IMR-90 (cell line): ENCODE data around the gene VPS37B. TPM values are rescaled to one million over a fixed set of nuclear protein-coding genes. Genes with fewer than 3 reads are reported as not detected.

ENCODE experiments used
- ATAC-seq: fragments of 200-7000 bp; cut with Tn5 transposase; 2 replicates; pipeline ENCODE4 v1.9.1; 2020; ENCODE audit warnings: low read depth, mild to moderate bottlenecking, moderate library complexity
- BruUV-seq: library from RNA; stranded (reverse); fragments of 400-500 nt; replicated peaks from 2 replicates; lab custom pipeline; 2021; lab: Mats Ljungman, UMichigan
- CTCF ChIA-PET: fragments of 300-600 bp; formaldehyde crosslinking; extraction: SDS; loops from one replicate; lab custom pipeline; 2021; ENCODE audit warnings: antibody characterized with exemption; lab: Yijun Ruan, JAX
- POLR2A ChIA-PET: fragments of 300-600 bp; sonication (Branson Sonifier 250); formaldehyde crosslinking; loops from one replicate; lab custom pipeline; 2022; ENCODE audit warnings: antibody characterized with exemption; ENCODE audit not compliant: unreplicated experiment; lab: Charles Lee
- DNase-seq: peaks from one replicate; pipeline ENCODE4 v3.0.0; 2013
- H2AFZ ChIP-seq: replicated peaks from 2 replicates; pipeline ENCODE3; 2013; ENCODE audit warnings: low read length, mild to moderate bottlenecking; ENCODE audit not compliant: poor library complexity
- H2AK5ac ChIP-seq: 2 replicates; pipeline ENCODE4 v1.6.1; 2013; ENCODE audit warnings: low read depth, low read length, inconsistent platforms
- H2AK9ac ChIP-seq: replicated peaks from 2 replicates; pipeline ENCODE3; 2013; ENCODE audit warnings: mild to moderate bottlenecking, low read depth, low read length, moderate library complexity; ENCODE audit not compliant: poor library complexity
- H2BK120ac ChIP-seq: 2 replicates; pipeline ENCODE4 v1.6.1; 2013; ENCODE audit warnings: low read depth, low read length, inconsistent platforms
- H2BK15ac ChIP-seq: 3 replicates; pipeline ENCODE4 v1.6.1; 2013; ENCODE audit warnings: low read depth, low read length, inconsistent platforms
- H2BK20ac ChIP-seq: 2 replicates; pipeline ENCODE4 v1.6.1; 2013; ENCODE audit warnings: low read depth, mild to moderate bottlenecking, inconsistent platforms, low read length, moderate library complexity
- H2BK5ac ChIP-seq: 2 replicates; pipeline ENCODE4 v1.6.1; 2013; ENCODE audit warnings: mild to moderate bottlenecking, low read depth, low read length, inconsistent platforms; ENCODE audit not compliant: poor library complexity, severe bottlenecking
- H3K14ac ChIP-seq: replicated peaks from 2 replicates; pipeline ENCODE4 v1.6.1; 2013; ENCODE audit warnings: low read depth, low read length, inconsistent platforms
- H3K18ac ChIP-seq: 2 replicates; pipeline ENCODE4 v1.6.1; 2013; ENCODE audit warnings: low read depth, low read length, control low read depth
- H3K23ac ChIP-seq: 2 replicates; pipeline ENCODE4 v1.6.1; 2013; ENCODE audit warnings: low read depth, low read length, inconsistent platforms
- H3K27ac ChIP-seq: 2 replicates; pipeline ENCODE4 v1.5.1; 2013; ENCODE audit warnings: mild to moderate bottlenecking, control low read depth, low read length; ENCODE audit not compliant: insufficient read depth
- H3K27me3 ChIP-seq: 2 replicates; pipeline ENCODE4 v1.6.1; 2013; ENCODE audit warnings: low read length; ENCODE audit not compliant: control insufficient read depth, insufficient read depth
- H3K36me3 ChIP-seq: 2 replicates; pipeline ENCODE4 v1.6.1; 2013; ENCODE audit warnings: low read length, mixed read lengths; ENCODE audit not compliant: control insufficient read depth, insufficient read depth
- H3K4ac ChIP-seq: 2 replicates; pipeline ENCODE4 v1.6.1; 2013; ENCODE audit warnings: low read depth, low read length, inconsistent platforms
- H3K4me1 ChIP-seq: 2 replicates; pipeline ENCODE4 v1.6.1; 2013; ENCODE audit warnings: low read length, mixed read lengths; ENCODE audit not compliant: control insufficient read depth, insufficient read depth
- H3K4me2 ChIP-seq: 2 replicates; pipeline ENCODE4 v1.6.1; 2013; ENCODE audit warnings: low read depth, mild to moderate bottlenecking, control low read depth, low read length, moderate library complexity
- H3K4me3 ChIP-seq: 2 replicates; pipeline ENCODE4 v1.5.1; 2013; ENCODE audit warnings: low read depth, mild to moderate bottlenecking, control low read depth, low read length, moderate library complexity; ENCODE audit not compliant: insufficient read depth
- H3K56ac ChIP-seq: 2 replicates; pipeline ENCODE4 v1.6.1; 2013; ENCODE audit warnings: low read length, inconsistent platforms; ENCODE audit not compliant: insufficient read depth; ENCODE audit errors: extremely low read depth
- H3K79me1 ChIP-seq, 2 experiments: 2 replicates each; pipeline ENCODE4 v1.6.1; 2013; ENCODE audit warnings: low read length in 2 of 2, inconsistent platforms in 1 of 2, low read depth in 1 of 2
- H3K9ac ChIP-seq: 2 replicates; pipeline ENCODE4 v1.6.1; 2013; ENCODE audit warnings: low read depth, low read length, control low read depth
- H3K9me1 ChIP-seq: 2 replicates; pipeline ENCODE4 v1.6.1; 2013; ENCODE audit warnings: low read length, inconsistent platforms; ENCODE audit not compliant: insufficient read depth
- H3K9me3 ChIP-seq: 2 replicates; pipeline ENCODE4 v1.6.1; 2013; ENCODE audit warnings: low read length; ENCODE audit not compliant: control insufficient read depth, insufficient read depth
- H4K20me1 ChIP-seq: 2 replicates; pipeline ENCODE4 v1.6.1; 2013; ENCODE audit warnings: low read length, inconsistent platforms; ENCODE audit not compliant: insufficient read depth
- H4K5ac ChIP-seq: 2 replicates; pipeline ENCODE4 v1.6.1; 2013; ENCODE audit warnings: mild to moderate bottlenecking, low read depth, low read length, control low read depth
- H4K8ac ChIP-seq, 2 experiments: 2 replicates each; pipeline ENCODE4 v1.6.1; 2013; ENCODE audit warnings: low read depth in 2 of 2, low read length in 2 of 2, control low read depth in 1 of 2, inconsistent platforms in 1 of 2
- H4K91ac ChIP-seq: 2 replicates; pipeline ENCODE4 v1.6.1; 2013; ENCODE audit warnings: low read depth, low read length, inconsistent platforms; ENCODE audit not compliant: insufficient read depth
- BHLHE40 ChIP-seq: fragments of 150-350 bp; IDR thresholded peaks from 2 replicates; pipeline ENCODE4 v1.6.1; 2016; ENCODE audit warnings: mild to moderate bottlenecking, low read depth, low read length
- CHD1 ChIP-seq: IDR thresholded peaks from 2 replicates; pipeline ENCODE4 v1.6.1; 2012; ENCODE audit warnings: low read depth, low read length, improper control_type of control experiment
- FOS ChIP-seq: fragments of 150-350 bp; IDR thresholded peaks from 2 replicates; pipeline ENCODE4 v1.6.1; 2016; ENCODE audit warnings: low read depth, low read length
- MAFK ChIP-seq: IDR thresholded peaks from 2 replicates; pipeline ENCODE4 v1.6.1; 2012; ENCODE audit warnings: low read depth, low read length, improper control_type of control experiment
- MAZ ChIP-seq: IDR thresholded peaks from 2 replicates; pipeline ENCODE4 v1.6.1; 2012; ENCODE audit warnings: low read depth, mild to moderate bottlenecking, low read length, improper control_type of control experiment, moderate library complexity, borderline replicate concordance
- POLR2A ChIP-seq: IDR thresholded peaks from 2 replicates; pipeline ENCODE4 v1.6.1; 2012; ENCODE audit warnings: mild to moderate bottlenecking, low read depth, low read length
- RCOR1 ChIP-seq: IDR thresholded peaks from 2 replicates; pipeline ENCODE4 v1.6.1; 2012; ENCODE audit warnings: mild to moderate bottlenecking, low read length, improper control_type of control experiment; ENCODE audit not compliant: insufficient replicate concordance
- RFX5 ChIP-seq: IDR thresholded peaks from 2 replicates; pipeline ENCODE4 v1.8.0; 2012; ENCODE audit warnings: low read depth, mild to moderate bottlenecking, low read length, moderate library complexity
- WGBS, 2 experiments: methylation state at CpG; one replicate each; pipeline versions ENCODE4 v1.1.5 to v1.1.7; 2013; ENCODE audit warnings: missing lambda C conversion rate in 2 of 2; ENCODE audit not compliant: insufficient read length in 1 of 2; ENCODE audit errors: extremely low coverage in 2 of 2; 5-methylcytosine and 5-hydroxymethylcytosine counted together
- dilution Hi-C: fragments of 300-500 bp; cut with HindIII; formaldehyde crosslinking; loops from one replicate; pipeline ENCODE4 v1.14.3; 2018; ENCODE audit warnings: low sequenced_read_pairs; ENCODE audit not compliant: unreplicated experiment
- in situ Hi-C: fragments of 300-500 bp; cut with MboI; formaldehyde crosslinking; loops from 3 replicates; pipeline ENCODE4 v1.14.3; 2019; ENCODE audit warnings: low sequenced_read_pairs, inconsistent platforms, mixed read lengths
- intact Hi-C: fragments of 100-400 bp; cut with micrococcal nuclease; formaldehyde crosslinking; loops from 2 replicates; pipeline ENCODE4 v1.10.0; 2022
- polyA plus RNA-seq, 3 experiments: library from polyadenylated mRNA; depleted of rRNA; stranded (reverse); fragments of >200 nt; gene quantifications; 2 replicates each; pipeline ENCODE4 v1.2.3, GENCODE V29; 2012; ENCODE audit warnings: low replicate concordance in 1 of 3
- total RNA-seq: library from RNA; depleted of rRNA; stranded (reverse); fragments of >200 nt; gene quantifications from 2 replicates; pipeline ENCODE4 v1.2.3, GENCODE V29; 2012
- TF ChIP-seq, protein P1 (sequence below): conservative IDR thresholded peaks from 2 replicates; pipeline ENCODE4 v1.5.1; 2012; ENCODE audit warnings: mild to moderate bottlenecking, low read depth, low read length, improper control_type of control experiment
- TF ChIP-seq, protein P2 (sequence below): fragments of 150-350 bp; IDR thresholded peaks from 2 replicates; pipeline ENCODE4 v1.6.1; 2017; ENCODE audit warnings: mild to moderate bottlenecking, antibody characterized with exemption, low read length, low read depth
- TF ChIP-seq, protein P3 (sequence below): fragments of 150-350 bp; IDR thresholded peaks from 2 replicates; pipeline ENCODE4 v1.6.1; 2016; ENCODE audit warnings: low read depth, mild to moderate bottlenecking, low read length, moderate library complexity, borderline replicate concordance

The VPS37B gene
- total and polyA plus RNA-seq, 2 of the 4 experiments (the other 2 are of a cell fraction): 8.6 to 25.7 TPM

DNA sequence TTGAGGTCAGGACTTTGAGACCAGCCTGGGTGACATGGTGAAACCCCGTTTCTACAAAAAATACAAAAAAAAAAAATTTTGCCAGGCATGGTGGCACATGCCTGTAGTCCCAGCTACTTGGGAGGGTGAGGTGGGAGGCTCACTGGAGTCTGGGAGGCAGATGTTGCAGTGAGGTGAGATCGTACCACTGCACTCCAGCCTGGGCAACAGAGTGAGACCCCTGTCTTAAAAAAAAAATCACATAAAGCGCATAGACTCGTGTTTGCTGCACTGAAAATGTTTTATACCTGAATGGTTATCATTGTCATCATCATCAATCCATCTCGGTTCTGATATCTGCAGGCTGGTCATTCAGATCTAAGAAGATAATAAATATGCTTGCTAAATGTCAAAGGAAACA lies 24.8 kb upstream of the VPS37B start:
- ATAC-seq: no peak
- no peak for DNase-seq
- Histone ChIP-seq H2AK9ac (no peak overlapping the region), H2BK5ac (no peak overlapping the region), H3K9me3 (no peaks in the 10 kb centered on the region), H3K4ac (no peak overlapping the region), H3K23ac (no peak overlapping the region), H3K14ac (no peak overlapping the region), H3K9ac (no peak overlapping the region), H4K20me1 (no peaks in the 10 kb centered on the region; the same call in 1 of the 2 replicates), H2BK20ac (no peak overlapping the region), H4K8ac (no peak overlapping the region), H3K18ac (no peak overlapping the region), H3K4me3 (no peak overlapping the region), H3K4me1 (peaks cover 18% of the 10 kb centered on the region; the same call in 1 of the 2 replicates), H2BK15ac (no peak overlapping the region), H3K79me1 (no peaks in the 10 kb centered on the region), H2AK5ac (no peak overlapping the region), H4K91ac (no peak overlapping the region), H3K4me2 (no peak overlapping the region), H2AFZ (no peak overlapping the region), H3K56ac (no peak overlapping the region), H3K27me3 (no peaks in the 10 kb centered on the region), H3K9me1 (peaks cover 8% of the 10 kb centered on the region), H3K36me3 (no peaks in the 10 kb centered on the region), H2BK120ac (no peak overlapping the region), H4K5ac (no peak overlapping the region), H3K27ac (no peak overlapping the region)
- ChIA-PET CTCF (no interaction called here), POLR2A (no interaction called here)
- WGBS, 2 experiments: no CpG with 5 or more reads among the region's 5 CpGs
- TF ChIP-seq RFX5: no peak
- TF ChIP-seq FOS: no peak
- no peak for TF ChIP-seq BHLHE40
- no peak for TF ChIP-seq CHD1
- TF ChIP-seq MAZ: no peak
- TF ChIP-seq POLR2A: no peak
- TF ChIP-seq, protein P1, sequence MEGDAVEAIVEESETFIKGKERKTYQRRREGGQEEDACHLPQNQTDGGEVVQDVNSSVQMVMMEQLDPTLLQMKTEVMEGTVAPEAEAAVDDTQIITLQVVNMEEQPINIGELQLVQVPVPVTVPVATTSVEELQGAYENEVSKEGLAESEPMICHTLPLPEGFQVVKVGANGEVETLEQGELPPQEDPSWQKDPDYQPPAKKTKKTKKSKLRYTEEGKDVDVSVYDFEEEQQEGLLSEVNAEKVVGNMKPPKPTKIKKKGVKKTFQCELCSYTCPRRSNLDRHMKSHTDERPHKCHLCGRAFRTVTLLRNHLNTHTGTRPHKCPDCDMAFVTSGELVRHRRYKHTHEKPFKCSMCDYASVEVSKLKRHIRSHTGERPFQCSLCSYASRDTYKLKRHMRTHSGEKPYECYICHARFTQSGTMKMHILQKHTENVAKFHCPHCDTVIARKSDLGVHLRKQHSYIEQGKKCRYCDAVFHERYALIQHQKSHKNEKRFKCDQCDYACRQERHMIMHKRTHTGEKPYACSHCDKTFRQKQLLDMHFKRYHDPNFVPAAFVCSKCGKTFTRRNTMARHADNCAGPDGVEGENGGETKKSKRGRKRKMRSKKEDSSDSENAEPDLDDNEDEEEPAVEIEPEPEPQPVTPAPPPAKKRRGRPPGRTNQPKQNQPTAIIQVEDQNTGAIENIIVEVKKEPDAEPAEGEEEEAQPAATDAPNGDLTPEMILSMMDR: no peak
- TF ChIP-seq, protein P2, sequence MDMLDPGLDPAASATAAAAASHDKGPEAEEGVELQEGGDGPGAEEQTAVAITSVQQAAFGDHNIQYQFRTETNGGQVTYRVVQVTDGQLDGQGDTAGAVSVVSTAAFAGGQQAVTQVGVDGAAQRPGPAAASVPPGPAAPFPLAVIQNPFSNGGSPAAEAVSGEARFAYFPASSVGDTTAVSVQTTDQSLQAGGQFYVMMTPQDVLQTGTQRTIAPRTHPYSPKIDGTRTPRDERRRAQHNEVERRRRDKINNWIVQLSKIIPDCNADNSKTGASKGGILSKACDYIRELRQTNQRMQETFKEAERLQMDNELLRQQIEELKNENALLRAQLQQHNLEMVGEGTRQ: no peak
- TF ChIP-seq MAFK: no peak
- TF ChIP-seq RCOR1: no peak
- TF ChIP-seq, protein P3, sequence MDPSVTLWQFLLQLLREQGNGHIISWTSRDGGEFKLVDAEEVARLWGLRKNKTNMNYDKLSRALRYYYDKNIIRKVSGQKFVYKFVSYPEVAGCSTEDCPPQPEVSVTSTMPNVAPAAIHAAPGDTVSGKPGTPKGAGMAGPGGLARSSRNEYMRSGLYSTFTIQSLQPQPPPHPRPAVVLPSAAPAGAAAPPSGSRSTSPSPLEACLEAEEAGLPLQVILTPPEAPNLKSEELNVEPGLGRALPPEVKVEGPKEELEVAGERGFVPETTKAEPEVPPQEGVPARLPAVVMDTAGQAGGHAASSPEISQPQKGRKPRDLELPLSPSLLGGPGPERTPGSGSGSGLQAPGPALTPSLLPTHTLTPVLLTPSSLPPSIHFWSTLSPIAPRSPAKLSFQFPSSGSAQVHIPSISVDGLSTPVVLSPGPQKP: no peak
- BruUV-seq: no TSS peak
- dilution Hi-C loops: no loop called here
- intact Hi-C loops: no loop called here
- in situ Hi-C loops: no loop called here
